ENCODE data around the gene SLC8A1.

DNA sequence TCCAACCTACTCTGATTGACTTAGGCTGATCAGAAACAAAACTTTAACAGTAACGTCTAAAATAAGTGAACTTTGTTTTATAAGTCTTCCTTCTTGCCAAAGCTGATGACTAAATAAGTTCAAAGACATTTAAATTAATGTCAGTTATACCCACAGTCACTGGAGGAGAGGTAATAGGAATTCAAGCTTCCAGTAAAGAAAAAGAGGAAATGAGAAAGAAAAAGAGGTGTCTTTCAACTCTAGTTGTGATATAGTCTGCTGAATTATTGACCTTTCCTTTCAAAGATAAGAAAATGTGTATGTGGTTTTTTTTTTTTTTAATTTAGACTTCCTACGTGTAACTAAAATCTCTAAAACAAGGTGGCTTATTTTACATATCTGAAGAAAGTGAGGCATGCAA is 191.5 kb downstream of the SLC8A1 start:
- TF ChIP-seq, protein P1, sequence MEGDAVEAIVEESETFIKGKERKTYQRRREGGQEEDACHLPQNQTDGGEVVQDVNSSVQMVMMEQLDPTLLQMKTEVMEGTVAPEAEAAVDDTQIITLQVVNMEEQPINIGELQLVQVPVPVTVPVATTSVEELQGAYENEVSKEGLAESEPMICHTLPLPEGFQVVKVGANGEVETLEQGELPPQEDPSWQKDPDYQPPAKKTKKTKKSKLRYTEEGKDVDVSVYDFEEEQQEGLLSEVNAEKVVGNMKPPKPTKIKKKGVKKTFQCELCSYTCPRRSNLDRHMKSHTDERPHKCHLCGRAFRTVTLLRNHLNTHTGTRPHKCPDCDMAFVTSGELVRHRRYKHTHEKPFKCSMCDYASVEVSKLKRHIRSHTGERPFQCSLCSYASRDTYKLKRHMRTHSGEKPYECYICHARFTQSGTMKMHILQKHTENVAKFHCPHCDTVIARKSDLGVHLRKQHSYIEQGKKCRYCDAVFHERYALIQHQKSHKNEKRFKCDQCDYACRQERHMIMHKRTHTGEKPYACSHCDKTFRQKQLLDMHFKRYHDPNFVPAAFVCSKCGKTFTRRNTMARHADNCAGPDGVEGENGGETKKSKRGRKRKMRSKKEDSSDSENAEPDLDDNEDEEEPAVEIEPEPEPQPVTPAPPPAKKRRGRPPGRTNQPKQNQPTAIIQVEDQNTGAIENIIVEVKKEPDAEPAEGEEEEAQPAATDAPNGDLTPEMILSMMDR (IDR thresholded peaks at IDR 0.05) = no peak
- TF ChIP-seq POLR2A (IDR thresholded peaks at IDR 0.05) = no peak
